Liver (tissue), 9 donors: ENCODE data around the gene CRAMP1. TPM values are rescaled to one million over a fixed set of nuclear protein-coding genes. Genes with fewer than 3 reads are reported as not detected.

Source experiments
- DNase-seq: peaks from one replicate; pipeline ENCODE4 v3.0.0-alpha.2; 2017; ENCODE audit warnings: low spot score
- H3K27ac ChIP-seq, 2 donors: one replicate each; pipeline ENCODE4 v1.7.0; 2013; ENCODE audit warnings: inconsistent platforms in 2 of 2, low read length in 2 of 2, control low read depth in 1 of 2, low read depth in 1 of 2, mild to moderate bottlenecking in 1 of 2
- H3K27me3 ChIP-seq, 4 donors: one replicate each; pipeline versions ENCODE4 v1.6.1 to v1.7.0; 2013; ENCODE audit warnings: low read length in 3 of 4, inconsistent platforms in 1 of 4, mild to moderate bottlenecking in 1 of 4, moderate library complexity in 1 of 4; ENCODE audit not compliant: control insufficient read depth in 4 of 4, insufficient read depth in 4 of 4
- H3K36me3 ChIP-seq, 4 donors: one replicate each; pipeline versions ENCODE4 v1.6.1 to v1.7.0; 2013; ENCODE audit warnings: low read length in 3 of 4, mild to moderate bottlenecking in 3 of 4, low read depth in 1 of 4, moderate library complexity in 1 of 4; ENCODE audit not compliant: control insufficient read depth in 4 of 4, insufficient read depth in 3 of 4
- H3K4me1 ChIP-seq, 4 donors: one replicate each; pipeline versions ENCODE4 v1.6.1 to v1.7.0; 2013; ENCODE audit warnings: low read length in 3 of 4, mild to moderate bottlenecking in 3 of 4, moderate library complexity in 1 of 4; ENCODE audit not compliant: control insufficient read depth in 4 of 4, insufficient read depth in 4 of 4
- H3K4me3 ChIP-seq, 3 donors: one replicate each; pipeline versions ENCODE4 v1.6.1 to v1.7.0; 2013; ENCODE audit warnings: low read length in 3 of 3, control low read depth in 1 of 3, low read depth in 1 of 3, mild to moderate bottlenecking in 1 of 3
- H3K9ac ChIP-seq, 2 donors: one replicate each; pipeline ENCODE4 v1.7.0; 2013; ENCODE audit warnings: low read length in 2 of 2, mild to moderate bottlenecking in 2 of 2, moderate library complexity in 2 of 2, control low read depth in 1 of 2, low read depth in 1 of 2
- H3K9me3 ChIP-seq, 4 donors: one replicate each; pipeline versions ENCODE4 v1.6.1 to v1.7.0; 2013; ENCODE audit warnings: low read length in 3 of 4; ENCODE audit not compliant: control insufficient read depth in 4 of 4
- EGR1 ChIP-seq, 2 donors: IDR thresholded peaks; 2 replicates each; pipeline ENCODE4 v1.6.1; 2016 to 2018; ENCODE audit warnings: antibody characterized with exemption in 2 of 2, low read depth in 2 of 2
- FOXA1 ChIP-seq: IDR thresholded peaks from 2 replicates; pipeline ENCODE4 v1.6.1; 2016; ENCODE audit warnings: antibody characterized with exemption
- FOXA2 ChIP-seq: IDR thresholded peaks from 2 replicates; pipeline ENCODE4 v1.6.1; 2016; ENCODE audit warnings: antibody characterized with exemption
- GABPA ChIP-seq, 2 donors: IDR thresholded peaks in 1 of 2; conservative IDR thresholded peaks in 1 of 2; 2 replicates each; pipeline ENCODE4 v1.6.1; 2016; ENCODE audit warnings: antibody characterized with exemption in 2 of 2, mild to moderate bottlenecking in 1 of 2, moderate library complexity in 1 of 2
- HNF4A ChIP-seq, 2 donors: conservative IDR thresholded peaks; 2 replicates each; pipeline ENCODE4 v1.6.1; 2016; ENCODE audit warnings: antibody characterized with exemption in 2 of 2, mild to moderate bottlenecking in 2 of 2
- HNF4G ChIP-seq: IDR thresholded peaks from 2 replicates; pipeline ENCODE4 v1.6.1; 2016; ENCODE audit warnings: antibody characterized with exemption
- NR2F2 ChIP-seq: IDR thresholded peaks from 2 replicates; pipeline ENCODE4 v1.6.1; 2016; ENCODE audit warnings: antibody characterized with exemption
- RAD21 ChIP-seq, 2 donors: IDR thresholded peaks; 2 replicates each; pipeline ENCODE4 v1.6.1; 2016; ENCODE audit warnings: antibody characterized with exemption in 2 of 2, mild to moderate bottlenecking in 2 of 2
- REST ChIP-seq: IDR thresholded peaks from 2 replicates; pipeline ENCODE4 v1.6.1; 2016; ENCODE audit warnings: antibody characterized with exemption, mild to moderate bottlenecking
- RXRA ChIP-seq, 2 donors: IDR thresholded peaks; 2 replicates each; pipeline ENCODE4 v1.6.1; 2017 to 2018; ENCODE audit warnings: antibody characterized with exemption in 2 of 2, mild to moderate bottlenecking in 1 of 2
- SP1 ChIP-seq: IDR thresholded peaks from 2 replicates; pipeline ENCODE4 v1.6.1; 2018; ENCODE audit warnings: antibody characterized with exemption, mild to moderate bottlenecking
- TAF1 ChIP-seq: conservative IDR thresholded peaks from 2 replicates; pipeline ENCODE4 v1.6.1; 2016; ENCODE audit warnings: antibody characterized with exemption, mild to moderate bottlenecking
- YY1 ChIP-seq: IDR thresholded peaks from 2 replicates; pipeline ENCODE4 v1.6.1; 2016; ENCODE audit warnings: antibody characterized with exemption, mild to moderate bottlenecking
- ZBTB33 ChIP-seq: IDR thresholded peaks from 2 replicates; pipeline ENCODE4 v1.6.1; 2016; ENCODE audit warnings: antibody characterized with exemption
- WGBS: extraction: QIAGEN DNeasy Blood & Tissue Kit; methylation state at CpG from one replicate; pipeline ENCODE4 v1.1.7; 2013; 5-methylcytosine and 5-hydroxymethylcytosine counted together
- polyA plus RNA-seq, 2 donors: library from polyadenylated mRNA; stranded (reverse) in 1 of 2; unstranded in 1 of 2; fragments of 200-250 nt in 1 of 2; fragments of >200 nt in 1 of 2; fragmentation: Nextera tagmentation in 1 of 2; extraction: Ambion mirVana in 1 of 2; gene quantifications; one replicate each; pipeline versions ENCODE4 v1.2.1 to v1.2.3, GENCODE V29; 2013 to 2015
- total RNA-seq, 2 donors: library from RNA; depleted of rRNA; stranded (reverse); fragments of >200 nt; gene quantifications; one replicate each; pipeline ENCODE4 v1.2.3, GENCODE V29; 2014
- TF ChIP-seq, protein P1 (sequence below): IDR thresholded peaks from 2 replicates; pipeline ENCODE4 v1.6.1; 2016; ENCODE audit warnings: antibody characterized with exemption
- TF ChIP-seq, protein P2 (sequence below): IDR thresholded peaks from 2 replicates; pipeline ENCODE4 v1.6.1; 2016; ENCODE audit warnings: antibody characterized with exemption
- donor health status: healthy.
- donor health status: healthy.
- donor health status: healthy.
- donor health status: healthy.
- donor health status: healthy.

Gene CRAMP1
- total and polyA plus RNA-seq, 4 donors = 1.1 to 6.4 (median 4.2) TPM

- no peaks in the 10 kb centered on the region for H3K9me3 ChIP-seq
- DNase-seq = no peak
- H3K27ac ChIP-seq = no peak overlapping the region
- no peaks in the 10 kb centered on the region for H3K27me3 ChIP-seq
- peaks cover 0 to 26% (median 9%) of the 10 kb centered on the region in 4 donors for H3K36me3 ChIP-seq
- no peak overlapping the region for H3K4me3 ChIP-seq
- H3K9ac ChIP-seq = no peak overlapping the region
- TF ChIP-seq TAF1 (no peak), HNF4A (conservative IDR thresholded peaks at IDR 0.05) (no peak), FOXA2 (no peak), NR2F2 (no peak), SP1 (no peak), YY1 (no peak)
- TF ChIP-seq, protein P1, sequence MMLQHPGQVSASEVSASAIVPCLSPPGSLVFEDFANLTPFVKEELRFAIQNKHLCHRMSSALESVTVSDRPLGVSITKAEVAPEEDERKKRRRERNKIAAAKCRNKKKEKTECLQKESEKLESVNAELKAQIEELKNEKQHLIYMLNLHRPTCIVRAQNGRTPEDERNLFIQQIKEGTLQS = no peak
- no peaks in the 10 kb centered on the region for H3K4me1 ChIP-seq
- WGBS = 86% methylated on average over 8 of the region's 8 CpGs
Measured at GRCh38 chr16:1584926-1585484, 27.2 kb upstream of the CRAMP1 start.

- Histone ChIP-seq H3K9me3 (no peaks in the 10 kb centered on the region), H3K9ac (no peak overlapping the region), H3K27me3 (no peaks in the 10 kb centered on the region), H3K4me1 (no peaks in the 10 kb centered on the region), H3K27ac (no peak overlapping the region), H3K36me3 (peaks cover 0 to 13% (median 2%) of the 10 kb centered on the region in 4 donors), H3K4me3 (no peak overlapping the region)
- DNase-seq = no peak
- 95% methylated on average over 6 of the region's 6 CpGs for WGBS
- TF ChIP-seq FOXA2 (no peak), RXRA (IDR thresholded peaks at IDR 0.05) (no peak), NR2F2 (no peak), EGR1 (IDR thresholded peaks at IDR 0.05; ENCODE audit: low read depth in 2 of 2) (no peak), RAD21 (IDR thresholded peaks at IDR 0.05) (no peak), FOXA1 (no peak), GABPA (IDR thresholded peaks at IDR 0.05 in 1 of 2, conservative IDR thresholded peaks at IDR 0.05 in 1 of 2) (no peak), HNF4G (no peak), TAF1 (no peak), YY1 (no peak), SP1 (no peak), HNF4A (conservative IDR thresholded peaks at IDR 0.05) (no peak), ZBTB33 (no peak)
- TF ChIP-seq, protein P1 = no peak
- TF ChIP-seq, protein P2, sequence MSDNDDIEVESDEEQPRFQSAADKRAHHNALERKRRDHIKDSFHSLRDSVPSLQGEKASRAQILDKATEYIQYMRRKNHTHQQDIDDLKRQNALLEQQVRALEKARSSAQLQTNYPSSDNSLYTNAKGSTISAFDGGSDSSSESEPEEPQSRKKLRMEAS = no peak
Measured at GRCh38 chr16:1590366-1590765, 21.8 kb upstream of the CRAMP1 start.

DNA sequence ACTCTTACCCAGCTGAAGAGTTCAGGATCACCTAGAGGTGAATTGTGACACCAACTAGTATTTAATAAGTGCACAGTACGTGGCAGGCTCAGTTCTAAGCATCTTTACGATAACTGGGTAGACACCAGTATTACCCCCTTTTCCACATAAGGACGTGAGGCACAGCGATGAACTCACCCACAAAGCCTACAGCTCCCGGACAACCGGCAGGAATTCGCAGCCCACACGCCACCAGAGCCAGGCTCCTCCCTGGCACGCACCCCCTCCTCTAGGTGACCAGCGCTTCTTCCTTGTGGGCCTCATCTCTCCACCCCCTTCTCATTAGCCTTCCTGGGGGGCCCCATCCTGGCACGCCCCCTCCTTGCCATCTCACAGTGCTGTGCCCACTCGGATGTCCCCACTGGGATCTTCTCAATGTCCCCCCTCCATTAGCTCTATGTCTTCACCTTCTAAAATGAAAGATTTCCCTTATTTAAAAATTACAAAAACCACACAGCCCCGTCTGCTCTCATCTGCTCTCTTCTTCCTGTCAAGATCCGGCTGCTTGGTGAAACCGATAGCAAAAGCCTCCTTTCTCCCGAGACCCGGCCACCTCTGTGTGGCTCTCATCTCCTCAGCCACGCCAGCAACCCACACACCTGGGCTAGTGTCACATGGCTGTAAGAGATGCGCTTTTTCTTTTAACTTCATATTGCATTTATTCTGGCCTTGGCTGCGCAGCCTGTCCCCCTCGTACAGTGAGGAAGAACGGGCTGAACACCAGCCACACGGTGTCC is 21.0 kb upstream of the CRAMP1 start:
- H3K36me3 ChIP-seq = peaks cover 0 to 10% (median under 1%) of the 10 kb centered on the region in 4 donors
- TF ChIP-seq, protein P2 = no peak
- TF ChIP-seq REST (no peak), NR2F2 (no peak), YY1 (no peak), RAD21 (IDR thresholded peaks at IDR 0.05) (no peak), FOXA2 (no peak)
- TF ChIP-seq, protein P1 = no peak
- no peak overlapping the region for H3K9ac ChIP-seq
- H3K27me3 ChIP-seq = no peaks in the 10 kb centered on the region
- no peaks in the 10 kb centered on the region for H3K9me3 ChIP-seq
- H3K4me1 ChIP-seq = no peaks in the 10 kb centered on the region
- no peak overlapping the region for H3K27ac ChIP-seq
- no peak overlapping the region for H3K4me3 ChIP-seq
- no peak for DNase-seq
- WGBS = 96% methylated on average over 23 of the region's 23 CpGs
